BLaER1 (cell line): ENCODE results near the gene JAG1.

Experiments used
- H3K27ac ChIP-seq: shearing (Covaris generic); formaldehyde crosslinking; 2 replicates; pipeline ENCODE4 v1.8.1; 2022
- H3K27me3 ChIP-seq: shearing (Covaris generic); formaldehyde crosslinking; 2 replicates; pipeline ENCODE4 v1.8.1; 2022
- H3K36me3 ChIP-seq: shearing (Covaris generic); formaldehyde crosslinking; 2 replicates; pipeline ENCODE4 v1.8.1; 2022
- H3K4me1 ChIP-seq: shearing (Covaris generic); formaldehyde crosslinking; 2 replicates; pipeline ENCODE4 v1.8.1; 2022
- H3K4me2 ChIP-seq: shearing (Covaris generic); formaldehyde crosslinking; 2 replicates; pipeline ENCODE4 v1.8.1; 2022
- H3K4me3 ChIP-seq: shearing (Covaris generic); formaldehyde crosslinking; 2 replicates; pipeline ENCODE4 v1.8.1; 2022
- H3K9ac ChIP-seq: shearing (Covaris generic); formaldehyde crosslinking; 2 replicates; pipeline ENCODE4 v1.8.1; 2022
- H3K9me3 ChIP-seq: shearing (Covaris generic); formaldehyde crosslinking; 2 replicates; pipeline ENCODE4 v1.8.1; 2022
- H4K20me1 ChIP-seq: shearing (Covaris generic); formaldehyde crosslinking; 2 replicates; pipeline ENCODE4 v1.8.1; 2022
- Cebpa-rat ChIP-seq: shearing (Covaris generic); IDR thresholded peaks from 2 replicates; pipeline ENCODE4 v1.8.1; 2022

The JAG1 gene

DNA sequence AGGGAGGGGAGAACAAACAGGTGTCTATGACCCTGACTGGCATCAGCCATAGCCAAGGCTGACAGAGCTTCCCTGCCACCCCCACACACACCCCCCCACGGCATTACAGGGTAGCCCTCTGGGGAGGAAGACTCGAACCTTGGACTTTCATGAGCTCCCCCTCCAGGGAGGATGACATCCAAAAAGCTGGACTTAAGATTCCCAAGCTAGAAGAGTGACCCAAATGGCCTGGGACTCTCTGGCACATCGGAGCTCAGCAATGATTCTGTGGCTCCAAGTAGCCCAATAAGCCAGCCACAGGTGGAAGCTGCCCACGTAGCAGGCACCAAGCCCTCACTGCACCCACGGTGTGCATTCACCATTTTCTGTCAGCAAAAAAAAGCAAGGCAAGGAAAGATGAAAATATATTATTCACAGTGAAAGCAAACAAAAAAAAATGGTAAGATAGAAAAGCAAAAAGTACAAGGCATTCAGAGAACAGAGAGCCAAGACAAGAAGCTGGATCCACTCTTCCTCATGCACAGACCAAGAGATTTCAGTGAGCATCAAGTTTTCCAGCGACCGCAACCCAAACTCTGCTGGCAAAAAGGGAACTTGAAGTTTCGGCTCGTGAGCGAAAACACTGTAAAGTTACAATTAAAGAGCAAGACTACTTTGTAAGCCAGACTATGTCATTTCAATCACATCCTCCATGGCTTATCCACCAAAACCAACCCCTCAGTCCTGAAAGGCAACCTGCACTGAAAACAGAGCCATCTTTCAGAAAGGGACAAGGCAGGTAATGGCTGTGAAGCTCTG lies 10.9 kb downstream of the JAG1 start:
- no peak overlapping the region for H3K9ac ChIP-seq
- H3K4me2 ChIP-seq = no peak overlapping the region
- no peak overlapping the region for H3K4me3 ChIP-seq
- H3K4me1 ChIP-seq = peaks cover 6% of the 10 kb centered on the region; the same call in 1 of the 2 replicates
- no peaks in the 10 kb centered on the region for H4K20me1 ChIP-seq
- no peak for TF ChIP-seq Cebpa-rat
- no peaks in the 10 kb centered on the region for H3K36me3 ChIP-seq
- no peaks in the 10 kb centered on the region for H3K27me3 ChIP-seq
- no peaks in the 10 kb centered on the region for H3K9me3 ChIP-seq
- no peak overlapping the region for H3K27ac ChIP-seq

GRCh38 chr20:10662151-10662550 lies 11.6 kb downstream of the JAG1 start:
- Histone ChIP-seq H3K27ac (no peak overlapping the region), H4K20me1 (no peaks in the 10 kb centered on the region), H3K9me3 (no peaks in the 10 kb centered on the region), H3K36me3 (no peaks in the 10 kb centered on the region), H3K9ac (no peak overlapping the region), H3K4me1 (no peaks in the 10 kb centered on the region), H3K4me3 (no peak overlapping the region), H3K27me3 (no peaks in the 10 kb centered on the region), H3K4me2 (no peak overlapping the region)
- no peak for TF ChIP-seq Cebpa-rat

DNA sequence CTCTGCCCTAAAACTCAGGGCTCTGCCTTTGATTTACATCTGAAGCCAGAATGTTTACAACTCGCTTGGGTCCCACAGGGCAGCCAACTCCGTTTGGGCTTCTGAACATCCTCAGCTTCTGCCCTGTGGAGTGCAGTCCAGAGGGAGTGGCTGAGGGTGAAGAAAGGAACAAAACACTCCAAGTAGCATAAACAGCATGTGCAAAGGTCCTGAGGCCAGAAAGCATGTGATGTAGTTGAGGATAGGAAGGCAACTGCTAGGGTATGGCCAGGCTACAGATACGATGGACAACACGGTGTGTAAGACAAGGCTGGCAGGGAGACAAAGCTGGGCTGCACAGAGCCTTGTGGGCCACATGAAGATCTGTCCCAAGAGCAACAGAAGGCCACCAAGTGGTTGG lies 12.5 kb downstream of the JAG1 start:
- Histone ChIP-seq H3K27ac (no peak overlapping the region), H3K9ac (no peak overlapping the region), H3K4me1 (no peaks in the 10 kb centered on the region), H3K27me3 (no peaks in the 10 kb centered on the region), H3K9me3 (no peaks in the 10 kb centered on the region), H4K20me1 (no peaks in the 10 kb centered on the region), H3K4me2 (no peak overlapping the region), H3K36me3 (no peaks in the 10 kb centered on the region), H3K4me3 (no peak overlapping the region)
- TF ChIP-seq Cebpa-rat = no peak

GRCh38 chr20:10660661-10661060 lies 13.1 kb downstream of the JAG1 start:
- no peak overlapping the region for H3K4me3 ChIP-seq
- H3K4me2 ChIP-seq = no peak overlapping the region

DNA sequence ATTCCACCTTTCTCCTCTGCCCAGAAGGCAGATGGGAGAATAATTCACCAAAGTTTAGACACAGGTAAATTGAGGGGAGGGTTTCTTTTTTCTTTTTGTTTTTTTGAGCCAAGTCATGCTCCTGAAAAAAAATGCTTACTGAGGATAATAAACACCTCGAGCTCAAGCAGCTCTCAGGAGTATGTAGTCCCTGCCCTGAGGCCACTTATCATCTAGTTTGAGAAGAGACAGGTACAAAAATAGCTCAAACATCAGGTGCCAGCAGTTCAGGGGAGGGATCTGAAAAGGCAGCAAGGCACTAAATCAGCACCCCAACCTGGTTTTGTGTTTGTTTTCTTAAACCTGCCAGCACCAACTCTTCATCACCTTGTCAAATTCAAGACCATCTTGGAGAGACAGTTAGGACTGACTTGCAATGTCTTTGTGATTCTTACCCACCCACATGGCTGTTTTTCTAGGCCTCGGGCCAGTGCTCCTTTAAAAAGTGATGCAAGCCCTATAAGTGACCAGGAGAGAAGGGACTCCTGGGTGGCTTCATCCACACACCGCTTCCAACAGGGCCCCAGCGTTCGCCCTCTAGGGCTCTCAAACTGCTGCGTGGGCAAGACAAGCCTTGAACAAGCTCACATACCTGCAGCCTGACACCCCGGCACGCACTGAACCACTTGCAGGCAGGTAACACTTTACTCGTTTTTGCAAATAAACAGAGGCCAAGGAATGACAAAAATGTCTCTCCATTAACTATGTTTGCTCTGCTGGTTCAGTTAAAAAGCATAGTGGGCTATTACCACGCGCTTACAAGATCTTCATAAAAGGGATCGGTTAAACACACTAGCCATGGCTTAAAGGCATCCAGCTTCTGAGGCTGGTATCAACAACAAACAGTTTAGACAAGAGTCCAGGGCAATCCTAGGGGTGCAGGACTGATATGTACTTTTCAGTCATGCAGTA lies 13.9 kb downstream of the JAG1 start:
- H3K9me3 ChIP-seq = no peaks in the 10 kb centered on the region
- no peaks in the 10 kb centered on the region for H4K20me1 ChIP-seq
- H3K4me1 ChIP-seq = no peaks in the 10 kb centered on the region
- H3K4me2 ChIP-seq = no peak overlapping the region
- no peaks in the 10 kb centered on the region for H3K36me3 ChIP-seq
- H3K27me3 ChIP-seq = no peaks in the 10 kb centered on the region
- no peak overlapping the region for H3K27ac ChIP-seq
- no peak for TF ChIP-seq Cebpa-rat
- no peak overlapping the region for H3K9ac ChIP-seq
- H3K4me3 ChIP-seq = no peak overlapping the region

More at GRCh38 chr20:10660661-10661060, 13.1 kb downstream of the JAG1 start:
- Histone ChIP-seq H3K27me3 (no peaks in the 10 kb centered on the region), H3K9ac (no peak overlapping the region), H4K20me1 (no peaks in the 10 kb centered on the region), H3K4me1 (no peaks in the 10 kb centered on the region), H3K36me3 (no peaks in the 10 kb centered on the region), H3K9me3 (no peaks in the 10 kb centered on the region), H3K27ac (no peak overlapping the region)
- no peak for TF ChIP-seq Cebpa-rat

- Histone ChIP-seq H3K4me3 (no peak overlapping the region), H3K9me3 (no peaks in the 10 kb centered on the region), H3K36me3 (no peaks in the 10 kb centered on the region), H3K9ac (no peak overlapping the region), H3K4me1 (no peaks in the 10 kb centered on the region), H3K4me2 (no peak overlapping the region), H3K27me3 (no peaks in the 10 kb centered on the region), H3K27ac (no peak overlapping the region), H4K20me1 (no peaks in the 10 kb centered on the region)
- no peak for TF ChIP-seq Cebpa-rat
These were observed 14.7 kb downstream of the JAG1 start for GRCh38 chr20:10658876-10659632.

DNA sequence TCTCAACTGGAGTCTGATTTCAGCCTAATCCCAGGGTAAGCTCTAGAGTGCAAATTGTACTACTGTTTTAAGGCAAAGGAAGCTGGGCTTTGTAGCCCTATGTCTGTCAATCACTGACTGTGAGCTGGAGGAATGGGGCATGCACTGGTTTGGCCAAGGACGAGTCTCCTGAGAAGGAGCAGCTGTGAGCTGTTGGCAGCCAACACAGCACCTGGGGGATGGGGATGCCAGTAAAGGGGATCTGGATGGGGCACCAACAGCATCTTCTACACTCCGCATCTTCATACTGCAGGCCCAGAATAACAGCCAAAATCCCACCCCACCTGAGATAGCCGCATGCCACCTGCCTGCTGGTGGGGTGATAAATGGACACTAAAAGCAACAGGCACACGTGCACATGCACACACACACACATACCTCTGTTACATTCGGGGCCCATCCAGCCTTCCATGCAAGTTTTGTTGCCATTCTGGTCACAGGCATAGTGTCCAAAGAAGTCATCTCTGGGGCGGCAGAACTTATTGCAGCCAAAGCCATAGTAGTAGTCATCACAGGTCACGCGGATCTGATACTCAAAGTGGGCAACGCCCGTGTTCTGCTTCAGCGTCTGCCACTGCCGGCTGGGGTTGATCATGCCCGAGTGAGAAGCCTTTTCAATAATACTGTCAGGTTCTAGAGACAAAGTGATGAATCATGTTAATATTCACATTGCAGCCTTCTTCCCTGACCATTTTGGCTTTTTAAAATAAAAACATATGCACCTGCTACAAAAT lies 15.6 kb downstream of the JAG1 start:
- no peak for TF ChIP-seq Cebpa-rat
- Histone ChIP-seq H3K4me3 (no peak overlapping the region), H3K27me3 (no peaks in the 10 kb centered on the region), H3K9me3 (no peaks in the 10 kb centered on the region), H3K4me1 (no peaks in the 10 kb centered on the region), H4K20me1 (no peaks in the 10 kb centered on the region), H3K9ac (no peak overlapping the region), H3K4me2 (no peak overlapping the region), H3K27ac (no peak overlapping the region), H3K36me3 (no peaks in the 10 kb centered on the region)

- H3K9ac ChIP-seq = no peak overlapping the region
- no peaks in the 10 kb centered on the region for H3K4me1 ChIP-seq
- no peak overlapping the region for H3K27ac ChIP-seq
- H3K9me3 ChIP-seq = no peaks in the 10 kb centered on the region
- H3K4me3 ChIP-seq = no peak overlapping the region
- H3K4me2 ChIP-seq = no peak overlapping the region
- H3K36me3 ChIP-seq = no peaks in the 10 kb centered on the region
- no peaks in the 10 kb centered on the region for H4K20me1 ChIP-seq
- no peak for TF ChIP-seq Cebpa-rat
- H3K27me3 ChIP-seq = no peaks in the 10 kb centered on the region
These were observed 16.3 kb downstream of the JAG1 start for GRCh38 chr20:10657453-10657852.
